OCI-LY7 (cell line): ENCODE results near the gene OSTC. TPM values are rescaled to one million over a fixed set of nuclear protein-coding genes. Genes with fewer than 3 reads are reported as not detected.

Experiments
- BruUV-seq: library from RNA; stranded (reverse); fragments of 400-500 nt; replicated peaks from 2 replicates; lab custom pipeline; 2021; lab: Mats Ljungman, UMichigan
- CTCF ChIA-PET: fragments of 300-600 bp; sonication (Branson Sonifier 250); formaldehyde crosslinking; loops from one replicate; lab custom pipeline; 2022; ENCODE audit warnings: antibody characterized with exemption; ENCODE audit not compliant: unreplicated experiment; lab: Charles Lee
- POLR2A ChIA-PET: fragments of 300-600 bp; sonication (Branson Sonifier 250); formaldehyde crosslinking; loops from one replicate; lab custom pipeline; 2022; ENCODE audit warnings: antibody characterized with exemption; lab: Charles Lee
- DNase-seq: peaks from one replicate; pipeline ENCODE4 v3.0.0-alpha.2; 2015; ENCODE audit warnings: low spot score
- H2AFZ ChIP-seq: fragments of 200-600 bp; sonication (generic), shearing (Covaris generic); 2 replicates; pipeline ENCODE4 v1.6.1; 2014; ENCODE audit warnings: mild to moderate bottlenecking, antibody characterized with exemption, low read length, moderate library complexity
- H3K27ac ChIP-seq: fragments of 200-600 bp; sonication (generic); 2 replicates; pipeline ENCODE4 v1.5.1; 2014; ENCODE audit warnings: mixed run types, low read depth, mild to moderate bottlenecking, moderate library complexity, low read length, inconsistent platforms; ENCODE audit not compliant: poor library complexity, severe bottlenecking
- H3K36me3 ChIP-seq: fragments of 200-600 bp; sonication (generic); 2 replicates; pipeline ENCODE4 v1.6.1; 2014; ENCODE audit warnings: mild to moderate bottlenecking, antibody characterized with exemption, low read length, moderate library complexity, mixed read lengths; ENCODE audit not compliant: insufficient read depth
- H3K4me1 ChIP-seq: fragments of 200-600 bp; sonication (generic); 2 replicates; pipeline ENCODE4 v1.5.1; 2014; ENCODE audit warnings: mild to moderate bottlenecking, low read length; ENCODE audit not compliant: insufficient read depth, poor library complexity, severe bottlenecking
- H3K4me2 ChIP-seq: fragments of 200-600 bp; sonication (generic); 2 replicates; pipeline ENCODE4 v1.6.1; 2014; ENCODE audit warnings: mild to moderate bottlenecking, low read length
- H3K4me3 ChIP-seq: fragments of 200-600 bp; sonication (generic); 2 replicates; pipeline ENCODE4 v1.5.1; 2014; ENCODE audit warnings: mild to moderate bottlenecking, low read depth, low read length; ENCODE audit not compliant: poor library complexity, severe bottlenecking
- H3K79me2 ChIP-seq: fragments of 200-600 bp; sonication (generic); 2 replicates; pipeline ENCODE4 v1.6.1; 2016; ENCODE audit warnings: low read depth, mild to moderate bottlenecking, low read length, moderate library complexity, mixed read lengths; ENCODE audit not compliant: insufficient read depth
- H3K9me2 ChIP-seq: fragments of 200-600 bp; sonication (generic); 2 replicates; pipeline ENCODE4 v1.6.1; 2016; ENCODE audit warnings: mild to moderate bottlenecking, low read length, mixed read lengths; ENCODE audit not compliant: insufficient read depth
- H3K9me3 ChIP-seq: fragments of 200-600 bp; sonication (generic); 2 replicates; pipeline ENCODE4 v1.6.1; 2014; ENCODE audit warnings: mild to moderate bottlenecking, mixed run types, low read length, mixed read lengths
- H4K20me1 ChIP-seq: fragments of 200-600 bp; sonication (generic); 2 replicates; pipeline ENCODE4 v1.6.1; 2014; ENCODE audit warnings: mild to moderate bottlenecking, antibody characterized with exemption, low read length, moderate library complexity, mixed read lengths; ENCODE audit not compliant: insufficient read depth
- EZH2phosphoT487 ChIP-seq: fragments of 200-600 bp; sonication (generic); IDR thresholded peaks from 2 replicates; pipeline ENCODE4 v1.6.1; 2018; ENCODE audit warnings: low read depth, borderline replicate concordance, mild to moderate bottlenecking, mixed run types, antibody characterized with exemption, low read length, moderate library complexity, mixed read lengths
- intact Hi-C: fragments of 100-400 bp; cut with micrococcal nuclease; formaldehyde crosslinking; loops from one replicate; pipeline ENCODE4 v1.10.0; 2022; ENCODE audit not compliant: unreplicated experiment
- total RNA-seq, 2 experiments: library from RNA; depleted of rRNA in 1 of 2; stranded (reverse); fragments of >200 nt in 1 of 2; shearing (Covaris generic) in 1 of 2; gene quantifications; 2 replicates each; pipeline ENCODE4 v1.2.3, GENCODE V29; 2014 to 2022
- TF ChIP-seq, protein P1 (sequence below): fragments of 200-600 bp; sonication (generic); conservative IDR thresholded peaks from 2 replicates; pipeline ENCODE4 v1.5.1; 2014; ENCODE audit warnings: mild to moderate bottlenecking, antibody characterized with exemption, low read length, moderate library complexity, mixed read lengths

Gene OSTC
- total RNA-seq, 2 experiments from 2014 or later = 78.4 to 110 TPM

DNA sequence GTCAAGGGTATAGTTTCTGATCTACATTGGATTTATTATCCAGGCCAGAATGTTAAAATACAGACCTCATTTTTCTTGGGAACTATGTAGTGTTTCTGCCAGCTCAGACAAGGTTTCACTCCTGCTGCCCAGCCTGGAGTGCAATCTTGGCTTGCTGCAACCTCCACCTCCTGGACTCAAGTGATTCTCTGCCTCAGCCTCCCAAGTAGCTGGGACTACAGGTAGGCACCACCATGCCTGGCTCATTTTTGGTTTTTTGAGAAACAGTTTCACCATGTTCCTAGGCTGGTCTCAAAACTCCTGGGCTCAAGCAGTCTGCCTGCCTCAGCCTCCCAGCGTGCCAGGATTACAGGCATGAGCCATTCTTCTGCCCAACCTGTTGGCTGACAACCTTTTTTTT lies 24.3 kb upstream of the OSTC start:
- Histone ChIP-seq H3K36me3 (peaks cover 99% of the 10 kb centered on the region), H2AFZ (no peak overlapping the region)
- no TSS peak for BruUV-seq

DNA sequence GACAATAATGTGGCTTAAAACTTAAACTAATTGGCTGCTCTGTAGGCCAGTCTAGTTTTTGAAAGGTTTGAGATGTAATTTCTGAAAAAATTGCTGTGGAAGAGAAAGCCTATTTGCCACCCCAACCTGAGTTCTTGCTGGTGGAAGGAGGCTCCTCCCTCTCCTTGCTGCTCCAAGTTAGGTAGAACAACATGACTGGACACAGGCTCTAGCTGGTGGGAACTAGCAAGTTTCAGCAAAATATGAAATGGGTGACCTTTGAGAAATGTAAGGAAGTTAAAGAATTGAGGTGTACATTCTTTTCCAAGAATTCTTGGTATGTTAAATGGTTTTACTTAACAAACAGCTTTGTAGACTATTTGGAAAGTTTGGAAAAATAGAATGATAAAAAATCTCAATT lies 22.0 kb upstream of the OSTC start:
- Histone ChIP-seq H3K79me2 (peaks cover 22% of the 10 kb centered on the region), H3K27ac (no peak overlapping the region), H4K20me1 (peaks cover 19% of the 10 kb centered on the region), H3K4me3 (no peak overlapping the region), H2AFZ (no peak overlapping the region), H3K36me3 (peaks cover 99% of the 10 kb centered on the region), H3K4me2 (no peak overlapping the region), H3K4me1 (peaks cover 9% of the 10 kb centered on the region), H3K9me2 (no peaks in the 10 kb centered on the region), H3K9me3 (no peaks in the 10 kb centered on the region)
- no peak for DNase-seq
- ChIA-PET POLR2A (interaction anchor here (0.6 to 2.1 kb wide), 5 partner anchors 14 to 661 kb away, joined by 3 to 6 read pairs (median 3); partner anchors contain the start of gene OSTC), CTCF (no interaction called here)
- TF ChIP-seq EZH2phosphoT487 = no peak
- TF ChIP-seq, protein P1, sequence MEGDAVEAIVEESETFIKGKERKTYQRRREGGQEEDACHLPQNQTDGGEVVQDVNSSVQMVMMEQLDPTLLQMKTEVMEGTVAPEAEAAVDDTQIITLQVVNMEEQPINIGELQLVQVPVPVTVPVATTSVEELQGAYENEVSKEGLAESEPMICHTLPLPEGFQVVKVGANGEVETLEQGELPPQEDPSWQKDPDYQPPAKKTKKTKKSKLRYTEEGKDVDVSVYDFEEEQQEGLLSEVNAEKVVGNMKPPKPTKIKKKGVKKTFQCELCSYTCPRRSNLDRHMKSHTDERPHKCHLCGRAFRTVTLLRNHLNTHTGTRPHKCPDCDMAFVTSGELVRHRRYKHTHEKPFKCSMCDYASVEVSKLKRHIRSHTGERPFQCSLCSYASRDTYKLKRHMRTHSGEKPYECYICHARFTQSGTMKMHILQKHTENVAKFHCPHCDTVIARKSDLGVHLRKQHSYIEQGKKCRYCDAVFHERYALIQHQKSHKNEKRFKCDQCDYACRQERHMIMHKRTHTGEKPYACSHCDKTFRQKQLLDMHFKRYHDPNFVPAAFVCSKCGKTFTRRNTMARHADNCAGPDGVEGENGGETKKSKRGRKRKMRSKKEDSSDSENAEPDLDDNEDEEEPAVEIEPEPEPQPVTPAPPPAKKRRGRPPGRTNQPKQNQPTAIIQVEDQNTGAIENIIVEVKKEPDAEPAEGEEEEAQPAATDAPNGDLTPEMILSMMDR = no peak
- intact Hi-C loops = no loop called here
- no TSS peak for BruUV-seq

More for the DNA sequence above, 24.3 kb upstream of the OSTC start:
- Histone ChIP-seq H3K27ac (no peak overlapping the region), H3K9me2 (no peaks in the 10 kb centered on the region), H3K4me2 (no peak overlapping the region), H3K4me1 (peaks cover 32% of the 10 kb centered on the region), H3K79me2 (peaks cover 46% of the 10 kb centered on the region), H3K4me3 (no peak overlapping the region), H4K20me1 (peaks cover 37% of the 10 kb centered on the region), H3K9me3 (no peaks in the 10 kb centered on the region)
- TF ChIP-seq, protein P1 = no peak
- no peak for TF ChIP-seq EZH2phosphoT487
- DNase-seq = no peak
- ChIA-PET POLR2A (interaction anchor here (0.6 to 1.8 kb wide), 2 partner anchors 10 to 1122 kb away, joined by 3 to 5 read pairs; no protein-coding TSS in a partner anchor), CTCF (no interaction called here)
- intact Hi-C loops = no loop called here

DNA sequence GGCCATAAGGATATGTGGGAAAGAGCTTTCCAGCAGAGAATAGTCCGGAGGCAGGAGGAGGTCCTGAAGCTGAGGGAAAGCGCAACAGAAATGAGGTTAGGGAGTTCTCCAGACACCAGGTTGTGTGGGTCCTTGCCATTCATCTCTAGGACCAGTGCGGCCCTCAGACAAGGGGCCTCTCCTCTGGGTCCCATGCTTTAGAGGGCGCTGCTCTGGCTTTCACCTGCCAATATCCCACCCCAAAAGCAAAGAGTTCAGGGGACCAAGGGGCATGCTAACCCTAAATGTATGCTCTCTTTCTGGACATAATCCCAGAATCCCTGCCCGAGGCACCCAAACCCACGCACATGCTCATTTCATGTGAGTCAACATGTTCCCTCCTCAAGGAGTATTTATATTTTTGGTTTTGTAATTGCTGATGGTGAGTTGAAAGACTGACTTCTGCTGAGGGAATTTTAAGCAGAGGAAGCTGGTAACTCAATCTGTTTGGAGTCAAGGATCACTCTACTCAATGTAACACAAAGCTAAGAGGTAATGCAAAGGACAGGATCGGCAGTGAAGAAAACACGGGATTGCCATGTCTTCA lies 15.2 kb upstream of the OSTC start:
- ChIA-PET CTCF (no interaction called here), POLR2A (interaction anchor here (0.7 to 1.5 kb wide), 4 partner anchors 9 to 1989 kb away, joined by 4 to 8 read pairs (median 6); no protein-coding TSS in a partner anchor)
- H3K9me2 ChIP-seq = no peaks in the 10 kb centered on the region
- no TSS peak for BruUV-seq
- TF ChIP-seq EZH2phosphoT487 = no peak
- TF ChIP-seq, protein P1 = no peak
- no peaks in the 10 kb centered on the region for H3K79me2 ChIP-seq
- no peaks in the 10 kb centered on the region for H3K4me1 ChIP-seq
- H3K4me3 ChIP-seq = no peak overlapping the region
- peaks cover 73% of the 10 kb centered on the region for H3K36me3 ChIP-seq
- H3K9me3 ChIP-seq = no peaks in the 10 kb centered on the region
- no peak overlapping the region for H2AFZ ChIP-seq
- H3K4me2 ChIP-seq = no peak overlapping the region
- intact Hi-C loops = no loop called here
- H4K20me1 ChIP-seq = no peaks in the 10 kb centered on the region; the same call in 1 of the 2 replicates
- no peak overlapping the region for H3K27ac ChIP-seq
- DNase-seq = no peak
